ENCODE measurements around the gene ACP7.

The ACP7 gene

DNA sequence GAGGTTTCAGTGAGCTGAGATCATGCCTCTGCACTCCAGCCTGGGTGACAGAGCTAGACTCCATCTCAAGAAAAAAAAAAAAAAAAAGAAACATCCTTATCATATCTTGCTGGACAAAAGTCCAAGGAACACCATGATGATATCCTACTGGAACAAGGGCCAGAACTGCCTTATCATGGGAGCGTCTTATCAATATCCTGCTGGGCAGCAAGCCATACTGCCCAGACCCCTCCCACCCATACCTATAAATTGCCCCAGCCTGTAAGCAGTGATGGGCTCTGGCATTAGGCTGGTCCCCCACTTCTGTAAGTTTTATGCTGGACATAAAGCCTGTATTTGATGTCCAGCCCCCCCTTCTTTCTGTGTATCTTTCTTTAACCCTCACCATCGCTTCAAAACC lies 37.1 kb upstream of the ACP7 start:
- in situ Hi-C loops (cut with MboI; ENCODE audit: low sequenced_read_pairs, unreplicated experiment): no loop called here
- TF ChIP-seq, protein P1, sequence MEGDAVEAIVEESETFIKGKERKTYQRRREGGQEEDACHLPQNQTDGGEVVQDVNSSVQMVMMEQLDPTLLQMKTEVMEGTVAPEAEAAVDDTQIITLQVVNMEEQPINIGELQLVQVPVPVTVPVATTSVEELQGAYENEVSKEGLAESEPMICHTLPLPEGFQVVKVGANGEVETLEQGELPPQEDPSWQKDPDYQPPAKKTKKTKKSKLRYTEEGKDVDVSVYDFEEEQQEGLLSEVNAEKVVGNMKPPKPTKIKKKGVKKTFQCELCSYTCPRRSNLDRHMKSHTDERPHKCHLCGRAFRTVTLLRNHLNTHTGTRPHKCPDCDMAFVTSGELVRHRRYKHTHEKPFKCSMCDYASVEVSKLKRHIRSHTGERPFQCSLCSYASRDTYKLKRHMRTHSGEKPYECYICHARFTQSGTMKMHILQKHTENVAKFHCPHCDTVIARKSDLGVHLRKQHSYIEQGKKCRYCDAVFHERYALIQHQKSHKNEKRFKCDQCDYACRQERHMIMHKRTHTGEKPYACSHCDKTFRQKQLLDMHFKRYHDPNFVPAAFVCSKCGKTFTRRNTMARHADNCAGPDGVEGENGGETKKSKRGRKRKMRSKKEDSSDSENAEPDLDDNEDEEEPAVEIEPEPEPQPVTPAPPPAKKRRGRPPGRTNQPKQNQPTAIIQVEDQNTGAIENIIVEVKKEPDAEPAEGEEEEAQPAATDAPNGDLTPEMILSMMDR (IDR thresholded peaks at IDR 0.05; ENCODE audit: borderline replicate concordance, control extremely low read depth, extremely low read depth, insufficient read depth, missing control alignments): no peak
- DNase-seq (ENCODE audit: low spot score): no peak

DNA sequence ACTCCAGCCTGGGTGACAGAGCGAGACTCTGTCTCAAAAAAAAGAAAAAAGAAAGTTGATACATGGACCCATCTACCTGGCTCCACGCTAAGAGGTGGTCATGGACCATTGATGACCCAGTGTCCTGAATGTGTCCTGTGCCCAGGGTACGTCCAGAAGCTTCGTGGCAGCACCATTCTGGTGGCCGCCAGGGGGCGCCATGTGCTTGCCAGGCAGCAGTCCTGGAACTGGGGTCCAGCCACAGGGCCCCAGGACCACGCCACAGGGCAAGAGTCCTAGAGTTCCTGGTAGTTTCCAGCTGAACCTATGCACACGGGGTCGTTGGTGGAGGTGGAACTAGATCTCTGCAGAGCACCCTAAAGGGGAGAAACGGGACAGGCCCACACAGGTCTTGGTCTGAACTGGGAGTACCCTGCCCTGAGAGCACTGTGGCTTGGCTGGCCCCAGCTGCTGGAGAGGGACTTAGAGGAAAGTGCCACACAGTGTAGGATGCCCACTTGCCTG lies 31.9 kb upstream of the ACP7 start:
- in situ Hi-C loops (cut with MboI; ENCODE audit: low sequenced_read_pairs, unreplicated experiment): no loop called here
- TF ChIP-seq, protein P1 (IDR thresholded peaks at IDR 0.05; ENCODE audit: borderline replicate concordance, control extremely low read depth, extremely low read depth, insufficient read depth, missing control alignments): peak; percentile 86
- peak; percentile 76 for DNase-seq (ENCODE audit: low spot score)

DNA sequence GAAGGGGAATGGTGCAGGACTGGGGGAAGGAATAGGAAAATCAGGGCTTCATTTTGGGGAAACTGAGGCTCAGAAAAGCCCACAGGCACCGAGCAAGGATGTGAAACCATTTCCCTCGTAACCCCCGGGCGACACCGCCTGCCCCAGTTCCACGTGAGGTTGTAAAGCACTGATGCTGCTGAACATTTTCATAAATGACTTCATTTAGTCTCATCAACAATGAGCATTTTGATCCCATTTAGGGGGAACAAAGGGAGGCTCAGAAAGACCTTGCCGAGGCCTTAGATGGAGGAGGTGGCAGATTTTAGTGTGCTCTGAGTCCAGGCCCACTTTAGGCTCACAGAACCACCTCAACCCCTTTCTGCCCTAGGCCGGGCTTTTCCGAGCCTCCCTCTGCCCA lies 31.3 kb upstream of the ACP7 start:
- in situ Hi-C loops (cut with MboI; ENCODE audit: low sequenced_read_pairs, unreplicated experiment): no loop called here
- no peak for DNase-seq (ENCODE audit: low spot score)
- TF ChIP-seq, protein P1 (IDR thresholded peaks at IDR 0.05; ENCODE audit: borderline replicate concordance, control extremely low read depth, extremely low read depth, insufficient read depth, missing control alignments): no peak

DNA sequence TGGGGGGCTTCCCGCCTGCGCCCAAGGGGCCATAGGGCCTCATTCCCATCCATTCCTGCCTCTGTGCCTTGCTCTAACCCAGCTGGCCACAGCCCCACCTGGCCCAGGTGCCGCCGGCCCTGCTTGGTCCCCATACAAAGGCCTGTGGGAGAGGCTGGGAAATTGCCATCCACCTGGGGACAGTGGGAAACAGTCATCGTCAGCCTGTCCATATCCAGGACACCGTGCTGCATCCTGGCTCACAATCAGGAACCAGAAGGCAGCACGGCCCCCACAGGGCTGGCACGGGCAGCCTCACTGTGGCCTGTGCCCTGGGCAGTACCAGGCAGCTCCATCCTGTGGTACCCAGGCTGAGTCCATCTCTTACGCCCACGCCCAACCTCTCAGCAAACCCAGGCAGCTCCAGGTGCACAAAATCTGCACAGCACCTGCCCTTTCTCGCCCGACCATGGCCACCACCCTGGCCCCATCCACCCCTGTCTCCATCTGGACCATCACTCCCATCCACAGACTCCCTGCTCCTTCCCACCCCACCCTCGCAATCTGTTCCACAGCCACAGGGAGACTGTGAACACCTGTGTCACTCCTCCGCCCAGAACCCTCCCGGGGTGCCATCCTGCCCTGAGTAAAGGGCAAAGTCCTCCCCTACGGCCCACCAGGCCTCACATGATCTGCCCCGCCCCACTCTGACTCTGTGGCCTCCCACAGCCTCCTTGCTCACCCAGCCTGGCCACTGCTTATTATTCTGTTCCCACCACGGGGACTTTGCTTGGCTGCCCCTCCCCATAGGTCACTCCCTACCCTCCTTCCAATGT lies 30.7 kb upstream of the ACP7 start:
- no peak for DNase-seq (ENCODE audit: low spot score)
- in situ Hi-C loops (cut with MboI; ENCODE audit: low sequenced_read_pairs, unreplicated experiment): no loop called here
- TF ChIP-seq, protein P1 (IDR thresholded peaks at IDR 0.05; ENCODE audit: borderline replicate concordance, control extremely low read depth, extremely low read depth, insufficient read depth, missing control alignments): no peak

DNA sequence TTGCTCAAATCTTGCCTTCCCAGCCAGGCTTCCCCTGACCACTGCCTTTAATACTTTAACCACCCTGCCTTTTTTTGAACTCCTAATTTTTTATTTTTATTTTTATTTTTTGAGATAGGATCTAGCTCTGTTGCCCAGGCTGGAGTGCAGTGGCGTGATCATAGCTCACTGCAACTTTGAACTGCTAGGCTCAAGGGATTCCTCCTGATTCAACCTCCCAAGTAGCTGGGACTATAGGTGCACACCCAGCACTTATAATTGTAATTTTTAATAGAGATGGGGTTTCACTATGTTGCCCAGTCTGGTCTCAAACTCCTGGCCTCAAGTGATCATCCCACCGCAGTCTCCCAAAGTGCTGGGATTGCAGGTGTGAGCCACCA lies 30.1 kb upstream of the ACP7 start:
- TF ChIP-seq, protein P1 (IDR thresholded peaks at IDR 0.05; ENCODE audit: borderline replicate concordance, control extremely low read depth, extremely low read depth, insufficient read depth, missing control alignments): no peak
- no peak for DNase-seq (ENCODE audit: low spot score)
- in situ Hi-C loops (cut with MboI; ENCODE audit: low sequenced_read_pairs, unreplicated experiment): no loop called here

DNA sequence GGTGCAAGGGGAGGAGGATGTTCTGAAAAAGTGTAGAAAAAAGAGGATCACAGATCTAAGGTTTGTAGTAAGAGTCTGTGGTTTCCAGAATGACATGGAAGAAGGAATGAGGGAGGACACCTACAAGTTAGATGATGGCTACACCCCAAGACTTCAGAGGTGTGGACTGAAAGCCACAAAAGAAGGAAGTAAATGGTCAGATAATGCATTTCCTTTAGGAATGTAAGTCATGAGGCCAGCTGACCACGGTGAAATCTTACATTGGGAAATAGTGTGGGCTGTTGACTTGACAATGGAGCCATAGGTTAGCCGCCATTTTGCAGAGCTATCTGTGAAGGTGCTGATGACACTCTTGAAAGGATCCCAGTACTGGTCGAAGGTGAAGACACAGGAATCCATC lies 26.6 kb upstream of the ACP7 start:
- in situ Hi-C loops (cut with MboI; ENCODE audit: low sequenced_read_pairs, unreplicated experiment): no loop called here
- no peak for DNase-seq (ENCODE audit: low spot score)
- TF ChIP-seq, protein P1 (IDR thresholded peaks at IDR 0.05; ENCODE audit: borderline replicate concordance, control extremely low read depth, extremely low read depth, insufficient read depth, missing control alignments): no peak
